DMS 273 (cell line): ENCODE results near the gene BEX3.
"Not testable (repeated sequence)": the region's sequence is repeated elsewhere in the genome, so short reads cannot be mapped to it uniquely, and the experiment has no call there.

Experiments
- DNase-seq: peaks from one replicate; lab custom pipeline; 2025; ENCODE audit not compliant: unreplicated experiment; lab: John Stamatoyannopoulos, UW

The BEX3 gene

GRCh38 chrX:103378990-103379389 lies 2.7 kb downstream of the BEX3 start:
- DNase-seq, result peak; percentile 10

- no peak for DNase-seq
Measured at GRCh38 chrX:103382877-103383276, 6.5 kb downstream of the BEX3 start.

- DNase-seq, result no peak
Measured at GRCh38 chrX:103384672-103385071, 8.3 kb downstream of the BEX3 start.

- DNase-seq, result not testable (repeated sequence)
Measured at GRCh38 chrX:103385283-103385830, 9.0 kb downstream of the BEX3 start.

GRCh38 chrX:103386332-103386731 lies 10.0 kb downstream of the BEX3 start:
- DNase-seq, result no peak

- DNase-seq, result no peak
Measured at GRCh38 chrX:103393487-103393886, 17.1 kb downstream of the BEX3 start.

- DNase-seq, result no peak
Measured at GRCh38 chrX:103396186-103396585, 19.8 kb downstream of the BEX3 start.

GRCh38 chrX:103396660-103397059 lies 20.3 kb downstream of the BEX3 start:
- no peak for DNase-seq

- no peak for DNase-seq
Measured at GRCh38 chrX:103397707-103398106, 21.4 kb downstream of the BEX3 start.

GRCh38 chrX:103398421-103398864 lies 22.1 kb downstream of the BEX3 start:
- no peak for DNase-seq

GRCh38 chrX:103399744-103400143 lies 23.4 kb downstream of the BEX3 start:
- no peak for DNase-seq

- no peak for DNase-seq
Measured at GRCh38 chrX:103400931-103401330, 24.6 kb downstream of the BEX3 start.

GRCh38 chrX:103404231-103405008 lies 28.1 kb downstream of the BEX3 start:
- DNase-seq, result peak; percentile 85

- no peak for DNase-seq
Measured at GRCh38 chrX:103405009-103405333, 28.6 kb downstream of the BEX3 start.

GRCh38 chrX:103406256-103406655 lies 29.9 kb downstream of the BEX3 start:
- DNase-seq, result no peak

- DNase-seq, result no peak
Measured at GRCh38 chrX:103407776-103408175, 31.4 kb downstream of the BEX3 start.

GRCh38 chrX:103411721-103412120 lies 35.4 kb downstream of the BEX3 start:
- DNase-seq, result not testable (repeated sequence)

- DNase-seq, result peak; percentile 13
Measured at GRCh38 chrX:103413705-103414387, 37.5 kb downstream of the BEX3 start.

GRCh38 chrX:103414561-103414960 lies 38.2 kb downstream of the BEX3 start:
- DNase-seq, result peak; percentile 6

GRCh38 chrX:103415068-103415467 lies 38.7 kb downstream of the BEX3 start:
- no peak for DNase-seq

- DNase-seq, result no peak
Measured at GRCh38 chrX:103415528-103415927, 39.2 kb downstream of the BEX3 start.

- DNase-seq, result no peak
Measured at GRCh38 chrX:103417370-103417769, 41.0 kb downstream of the BEX3 start.
